CD4-positive, alpha-beta T cell treated with Interleukin-1 beta for 1 hour (primary cell): Measurements from ENCODE around the gene UBALD1.
A peak's percentile ranks its signal among the peaks of the same experiment; 100 is the strongest.

Source experiments
- DNase-seq, 2 donors: peaks; one replicate each; pipeline ENCODE4 v3.0.0-alpha.2; 2020 to 2022

The UBALD1 gene

DNA sequence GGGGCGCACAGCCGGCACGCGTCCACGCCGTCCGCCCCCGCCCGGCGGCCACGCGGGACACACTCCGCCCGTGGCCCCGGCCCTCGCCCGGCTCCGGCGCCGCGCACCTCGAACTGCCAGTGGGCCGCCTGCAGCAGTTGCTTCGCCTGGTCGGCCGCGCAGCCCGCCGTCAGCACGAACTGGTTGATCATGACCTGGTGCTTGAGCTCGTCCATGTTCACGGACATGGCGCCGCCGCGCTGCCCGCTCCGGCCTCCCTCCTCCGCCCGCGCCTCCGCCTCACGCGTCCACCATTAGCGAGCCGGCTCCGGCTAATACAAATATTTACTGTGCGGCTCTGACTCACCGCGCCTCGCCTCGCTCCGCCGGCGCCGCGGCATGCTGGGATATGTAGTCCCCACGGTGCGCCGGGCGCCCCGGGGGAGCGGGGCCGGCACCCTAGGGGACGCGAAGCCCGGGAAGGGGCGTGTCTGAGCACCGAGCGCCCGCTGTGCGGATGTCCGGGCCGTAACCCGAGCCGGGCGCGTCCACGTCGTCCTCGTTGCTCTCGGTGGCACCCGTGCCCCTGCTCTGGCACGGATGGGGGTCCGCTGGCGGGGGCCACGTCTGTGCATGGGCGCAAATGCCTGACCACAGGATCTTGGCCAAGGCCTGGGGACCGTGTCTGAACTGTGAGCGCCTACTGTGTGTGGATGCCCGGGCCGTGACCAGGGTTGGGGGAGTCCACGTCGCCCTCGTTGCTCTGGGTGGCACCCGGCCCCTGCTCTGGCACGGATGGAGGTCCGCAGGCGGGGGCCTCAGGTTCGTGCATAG is at the start of gene UBALD1:
UBALD1 (minus strand) TSS at position 318 of the 813 bp plus-strand sequence; CDS start at position 227, 91 bp downstream.
- DNase-seq, result peak; percentile 83 to 85

DNA sequence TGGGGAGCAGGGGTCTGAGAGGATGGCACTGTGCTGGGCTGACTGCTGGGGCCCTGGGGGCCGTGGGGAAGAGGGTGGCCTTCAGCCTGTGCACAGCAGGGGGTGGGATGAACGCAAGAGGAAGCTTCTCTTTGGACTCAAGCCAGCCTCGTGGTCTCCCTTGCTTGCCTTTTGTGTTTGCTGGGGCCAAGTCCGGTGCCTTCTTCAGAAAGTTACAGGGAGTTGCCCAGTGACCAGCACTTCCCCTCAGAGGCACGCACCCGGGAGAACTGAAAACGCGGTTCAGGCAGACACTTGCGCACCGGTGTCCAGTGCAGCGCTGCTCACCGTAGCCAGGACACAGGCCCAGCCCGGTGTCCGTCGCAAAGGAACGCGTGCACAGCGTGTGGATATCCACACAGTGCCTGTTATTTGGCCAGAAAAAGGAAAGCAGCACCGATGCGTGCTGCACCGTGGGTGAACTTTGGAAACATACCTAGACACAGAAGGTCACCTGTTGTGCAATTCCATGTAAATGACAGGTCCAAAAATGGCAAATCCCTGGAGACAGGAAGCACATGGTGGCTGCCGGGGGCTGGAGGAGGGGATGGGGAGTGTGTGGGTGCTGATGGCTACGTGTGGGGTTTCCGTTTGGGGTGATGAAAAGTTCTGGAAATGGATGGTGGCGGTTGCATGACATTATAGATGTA is 49.2 kb upstream of the UBALD1 start:
- peak in 1 of 2 donors; percentile 62 for DNase-seq

DNA sequence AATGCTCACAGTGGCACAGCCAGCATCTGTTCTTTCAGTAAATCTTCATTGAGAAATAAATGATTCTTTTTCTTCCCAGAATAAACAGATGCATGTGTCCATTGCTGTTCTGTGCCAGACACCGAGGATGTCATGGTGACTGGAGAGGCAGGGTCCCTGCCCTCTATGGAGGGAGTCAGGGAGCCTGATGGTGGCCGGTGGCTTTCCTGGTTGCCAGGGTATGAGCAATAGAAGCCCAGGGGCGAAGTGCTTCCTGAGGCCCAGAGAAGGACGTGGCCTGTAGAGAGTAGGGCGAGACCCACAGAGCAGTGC is 48.7 kb upstream of the UBALD1 start:
- DNase-seq, result no peak

DNA sequence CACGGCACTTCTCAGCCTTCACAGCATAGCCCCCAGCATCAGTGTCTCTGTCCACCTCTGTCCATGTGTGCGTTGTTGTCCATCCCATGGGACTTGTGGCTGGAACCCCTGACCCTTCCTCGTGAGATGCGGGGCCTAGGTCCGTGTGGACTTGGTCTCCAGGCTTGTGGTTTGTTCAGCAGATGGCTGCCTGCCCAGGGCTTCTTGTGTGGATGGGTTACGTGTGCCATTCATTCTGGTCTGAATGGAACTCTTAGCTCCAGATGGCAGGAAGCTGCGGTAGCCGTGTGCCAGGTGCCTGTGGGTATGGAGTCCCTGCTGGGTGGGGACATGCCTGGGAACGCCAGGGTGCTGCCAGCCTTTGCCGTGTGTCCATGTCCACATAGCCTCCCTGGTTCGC is 47.0 kb upstream of the UBALD1 start:
- no peak for DNase-seq

DNA sequence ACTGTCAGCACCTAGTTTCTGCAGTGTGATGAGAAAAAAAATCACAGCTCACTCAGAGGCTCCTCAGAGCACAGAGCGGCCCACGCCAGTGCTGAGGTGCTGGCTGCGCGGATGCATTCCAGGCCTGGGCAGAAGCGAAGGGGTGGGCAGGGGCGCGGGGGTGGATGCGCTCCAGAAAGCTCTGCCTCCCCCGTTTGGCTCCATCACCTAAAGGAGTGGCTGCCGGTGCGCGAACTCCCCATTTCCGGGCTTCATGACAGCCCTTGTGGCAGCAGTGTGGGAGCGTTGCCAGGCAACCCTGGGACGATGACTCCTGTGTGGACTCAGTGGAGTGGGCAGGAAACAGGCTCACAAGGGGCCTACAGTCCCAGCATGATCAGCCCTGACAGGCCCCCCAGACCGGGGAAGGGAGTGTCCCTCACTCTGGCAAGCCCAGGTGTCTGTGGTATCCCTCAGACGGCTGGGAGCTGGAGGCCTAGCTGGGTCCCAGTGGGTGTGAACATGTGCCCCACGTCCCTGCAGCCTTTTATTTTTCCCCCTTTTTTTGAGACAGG is 45.8 kb upstream of the UBALD1 start:
- DNase-seq, result peak; percentile 64 to 75

DNA sequence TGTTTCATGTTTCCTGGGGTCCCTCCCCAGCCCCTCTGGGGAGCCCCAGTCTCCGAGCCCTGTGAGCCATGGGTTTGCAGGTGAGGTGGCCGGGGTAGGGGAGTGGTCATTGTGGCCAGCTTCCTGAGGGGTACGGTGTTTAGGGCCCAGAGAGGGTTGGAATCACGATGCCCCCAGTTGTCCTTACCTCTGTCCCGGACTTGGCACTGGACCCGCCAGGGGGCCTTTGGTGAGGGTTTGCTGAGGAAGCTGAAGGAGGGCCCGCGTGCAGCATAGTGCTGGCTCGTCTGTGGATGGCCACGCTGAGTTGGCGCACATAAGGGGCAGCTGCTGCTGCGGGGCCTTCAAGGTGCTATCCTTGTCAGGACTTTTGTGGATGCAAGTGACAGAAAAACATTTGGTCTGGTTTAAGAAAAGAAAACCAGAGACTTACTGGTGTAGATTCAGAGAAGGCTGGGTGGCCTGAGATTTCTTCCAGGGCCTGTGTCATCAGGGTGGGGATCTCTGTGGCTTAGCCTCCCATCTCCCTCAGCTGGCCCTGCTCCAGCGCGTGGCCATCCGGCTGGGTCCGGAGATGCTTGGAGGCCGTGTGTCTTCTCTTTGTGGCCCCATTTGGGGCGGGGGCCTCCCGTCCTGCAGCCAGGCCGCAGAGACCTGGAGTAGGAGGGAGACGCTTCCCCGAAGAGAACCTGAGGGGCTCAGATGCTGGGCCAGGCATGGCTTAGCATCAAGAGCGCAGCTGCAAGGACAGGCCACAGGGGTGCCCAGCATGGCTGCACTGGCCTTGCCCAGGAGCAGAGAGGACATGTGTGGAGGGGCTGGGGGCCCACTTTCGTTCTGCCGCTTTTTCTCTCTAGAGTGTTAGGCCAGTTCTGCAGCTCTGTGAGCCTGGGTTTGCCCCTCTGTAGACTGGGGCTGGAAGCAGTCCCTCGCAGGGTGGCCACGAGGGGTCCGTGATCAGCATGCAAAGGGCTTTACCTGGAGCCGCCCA is 45.0 kb upstream of the UBALD1 start:
- no peak for DNase-seq

DNA sequence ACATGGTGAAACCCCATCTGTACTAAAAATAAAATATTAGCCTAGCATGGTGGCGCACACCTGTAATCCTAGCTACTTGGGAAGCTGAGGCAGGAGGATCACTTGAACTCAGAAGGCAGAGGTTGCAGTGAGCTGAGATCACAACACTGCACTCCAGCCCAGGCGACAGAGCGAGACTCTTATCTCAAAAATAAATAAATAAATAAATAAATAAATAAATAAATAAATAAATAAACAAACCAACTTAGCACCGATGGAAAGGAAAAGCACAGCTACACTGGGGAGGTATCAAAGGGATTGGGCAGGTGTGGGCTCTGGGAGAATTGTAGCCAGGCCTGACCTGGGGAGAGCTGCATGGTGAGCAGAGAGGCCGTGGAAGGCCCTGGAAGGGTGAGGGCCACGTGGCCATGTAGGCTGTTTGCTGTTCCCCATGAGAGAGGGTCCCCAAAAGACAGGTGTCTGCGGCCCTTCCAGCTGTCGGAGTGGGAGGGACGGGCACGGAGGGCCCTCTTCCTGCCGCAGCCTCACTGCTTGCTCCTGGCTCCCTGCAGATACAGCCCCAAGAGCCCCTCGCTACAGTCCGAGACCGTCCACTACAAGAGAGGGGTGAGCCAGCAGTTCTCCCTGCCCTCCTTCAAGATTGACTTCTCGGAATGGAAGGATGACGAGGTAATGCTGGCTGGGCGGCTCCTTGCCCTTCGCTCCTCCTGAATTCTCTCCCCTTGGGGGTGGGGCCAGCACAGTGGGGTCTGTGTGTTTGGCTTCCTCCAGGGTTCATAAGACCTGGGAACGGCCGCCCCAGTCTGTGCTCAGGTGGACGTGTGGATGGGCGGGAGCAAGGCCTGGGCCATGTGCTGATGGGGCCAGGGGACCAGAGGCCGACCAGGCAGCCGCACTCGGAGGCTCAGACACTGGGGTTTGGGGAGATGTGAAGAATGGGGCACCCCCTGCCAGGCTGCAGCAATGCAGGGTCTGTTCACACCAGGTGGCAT is 42.3 kb upstream of the UBALD1 start:
- no peak for DNase-seq

DNA sequence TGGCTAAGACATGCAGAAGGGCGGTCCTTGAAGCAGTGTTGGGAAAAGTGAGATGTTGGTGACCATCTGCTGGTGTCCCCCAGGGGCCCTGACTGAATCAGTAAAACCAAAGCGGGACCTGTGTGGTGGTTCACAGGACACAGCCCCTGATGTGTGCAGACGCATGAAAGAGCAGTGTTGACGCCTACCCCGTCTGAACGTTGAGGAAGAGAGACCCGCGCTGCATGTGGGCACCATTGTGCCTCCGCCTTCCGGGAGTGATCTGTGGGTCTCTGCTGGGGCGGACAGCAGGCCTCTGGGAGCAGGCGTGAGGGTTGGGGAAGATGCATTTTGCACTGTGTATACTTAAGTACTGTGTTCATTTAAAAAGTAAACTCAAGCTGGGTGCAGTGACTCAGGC is 41.5 kb upstream of the UBALD1 start:
- DNase-seq, result no peak

DNA sequence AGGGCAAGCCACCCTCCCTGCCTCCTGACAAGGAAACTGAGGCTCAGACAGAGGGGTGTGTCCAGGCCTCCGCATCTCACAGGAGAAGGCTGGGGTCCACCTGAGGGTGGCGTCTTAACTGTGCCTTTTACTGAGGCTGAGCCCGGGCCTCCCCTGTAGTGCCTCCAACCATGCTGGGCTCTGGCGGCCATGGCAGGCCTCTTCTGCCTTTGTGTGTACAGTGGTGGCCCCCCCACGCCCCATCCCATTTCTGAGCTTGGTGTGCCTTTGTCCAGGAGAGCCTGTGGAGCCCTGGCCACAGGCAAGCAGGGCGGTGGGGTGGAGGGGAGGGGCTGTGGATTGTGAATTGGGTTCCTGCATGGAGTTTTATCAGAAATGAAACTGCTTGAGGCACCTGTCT is 41.1 kb upstream of the UBALD1 start:
- DNase-seq, result no peak

DNA sequence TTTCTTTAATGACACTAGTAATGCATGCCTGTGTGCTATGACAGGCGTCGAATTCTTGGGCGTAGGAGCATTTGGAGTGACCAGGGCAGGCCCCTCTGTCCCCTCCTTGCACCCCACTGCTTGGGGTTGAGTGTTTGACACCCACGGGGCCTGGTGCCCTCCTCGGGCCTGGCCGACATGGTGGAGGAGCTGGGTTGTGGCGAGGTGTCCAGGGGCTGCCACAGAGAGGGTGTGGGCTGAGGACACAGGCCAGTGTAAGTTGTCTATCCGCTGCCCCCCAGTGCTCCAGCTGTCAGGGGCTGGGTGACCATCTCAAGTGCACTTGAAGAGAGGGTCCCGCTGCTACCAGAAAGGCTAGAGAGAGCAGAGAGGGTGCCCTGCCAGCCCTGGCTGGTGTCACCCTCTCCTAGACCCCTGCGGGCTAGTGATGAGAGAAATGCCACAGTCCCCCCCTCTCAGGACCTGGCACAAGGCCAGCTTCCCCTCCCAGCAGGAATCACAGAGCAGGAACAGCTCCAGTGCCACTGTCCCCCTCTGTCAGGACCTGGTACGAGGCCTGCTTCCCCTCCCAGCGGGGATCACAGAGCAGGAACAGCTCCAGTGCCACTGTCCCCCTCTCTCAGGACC is 40.4 kb upstream of the UBALD1 start:
- no peak for DNase-seq

DNA sequence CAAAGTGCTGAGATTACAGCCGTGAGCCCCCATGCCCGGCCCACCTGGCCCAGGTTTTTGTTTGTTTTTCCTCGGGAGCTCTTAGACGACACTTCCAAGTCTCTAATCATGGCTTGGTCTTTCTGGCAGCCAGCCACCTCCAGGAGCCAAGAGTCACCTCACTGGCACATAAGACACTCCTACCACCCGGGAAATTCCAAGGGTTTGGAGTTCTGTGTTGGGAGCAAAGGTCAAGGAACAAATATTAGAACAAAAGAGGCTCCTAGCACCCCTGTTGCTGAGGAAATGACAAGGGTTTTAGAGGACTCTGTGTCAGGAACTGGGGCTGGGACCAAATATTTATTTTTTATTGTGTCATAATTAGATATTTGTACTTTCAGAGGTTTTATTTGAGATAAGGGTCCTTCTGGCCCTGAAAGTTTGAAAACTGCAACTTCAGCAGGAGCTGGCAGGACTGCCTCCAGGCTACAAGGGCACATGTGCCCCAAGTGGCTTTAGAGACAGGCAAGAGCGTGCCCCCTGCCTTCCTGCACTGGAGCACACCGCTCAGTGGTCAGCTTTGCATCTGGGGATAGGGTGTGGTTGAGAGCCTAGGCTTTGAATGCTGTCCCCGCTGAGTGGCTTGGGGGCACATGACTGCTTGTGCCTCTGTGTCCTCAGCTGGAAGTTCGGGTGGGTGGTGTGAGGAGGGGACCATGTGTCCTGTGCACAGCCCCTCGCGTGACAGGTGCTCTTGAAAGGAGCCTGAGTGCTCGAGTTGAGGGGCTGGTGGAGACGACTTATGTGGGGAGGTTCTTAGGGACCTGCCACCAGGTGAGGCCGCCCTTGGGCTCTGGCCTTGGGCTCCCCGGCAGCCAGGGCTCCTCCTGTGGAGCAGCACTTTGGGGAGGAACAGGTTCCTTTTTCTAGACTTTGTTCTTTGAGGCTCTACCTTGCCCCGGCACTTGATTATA is 39.6 kb upstream of the UBALD1 start:
- DNase-seq, result no peak

DNA sequence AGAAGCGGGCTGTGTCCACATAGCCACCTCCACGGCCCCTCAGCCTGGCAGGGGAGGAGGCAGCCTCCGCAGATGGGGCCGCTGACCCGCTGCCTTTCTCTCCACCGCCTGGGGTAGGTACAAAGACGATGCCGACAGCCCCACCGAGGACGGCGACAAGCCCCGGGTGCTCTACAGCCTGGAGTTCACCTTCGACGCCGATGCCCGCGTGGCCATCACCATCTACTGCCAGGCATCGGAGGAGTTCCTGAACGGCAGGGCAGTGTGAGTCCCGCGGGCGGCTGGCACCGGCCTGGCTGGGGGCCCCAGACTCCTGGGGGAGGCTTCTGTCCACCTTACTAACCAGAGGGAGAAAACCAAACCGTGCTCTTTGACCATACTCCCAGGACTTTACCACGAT is 37.9 kb upstream of the UBALD1 start:
- no peak for DNase-seq

DNA sequence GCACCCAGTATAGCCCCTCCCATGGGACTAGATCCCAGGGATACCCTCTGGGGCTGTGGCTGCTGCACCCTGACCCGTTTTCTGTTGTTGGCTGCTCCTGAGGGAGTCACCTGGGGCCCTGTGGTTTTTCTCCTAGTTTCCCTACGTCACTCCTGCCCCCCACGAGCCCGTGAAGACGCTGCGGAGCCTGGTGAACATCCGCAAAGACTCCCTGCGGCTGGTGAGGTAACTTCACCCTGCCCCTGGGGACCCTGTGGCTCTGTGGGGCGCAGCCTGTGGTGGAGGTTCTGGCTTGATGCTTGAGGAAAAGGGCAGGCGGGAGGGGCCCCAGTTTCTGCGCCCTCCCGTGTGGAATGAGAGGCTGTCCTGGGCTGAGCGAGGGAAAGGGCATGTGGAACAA is 37.1 kb upstream of the UBALD1 start:
- no peak for DNase-seq

DNA sequence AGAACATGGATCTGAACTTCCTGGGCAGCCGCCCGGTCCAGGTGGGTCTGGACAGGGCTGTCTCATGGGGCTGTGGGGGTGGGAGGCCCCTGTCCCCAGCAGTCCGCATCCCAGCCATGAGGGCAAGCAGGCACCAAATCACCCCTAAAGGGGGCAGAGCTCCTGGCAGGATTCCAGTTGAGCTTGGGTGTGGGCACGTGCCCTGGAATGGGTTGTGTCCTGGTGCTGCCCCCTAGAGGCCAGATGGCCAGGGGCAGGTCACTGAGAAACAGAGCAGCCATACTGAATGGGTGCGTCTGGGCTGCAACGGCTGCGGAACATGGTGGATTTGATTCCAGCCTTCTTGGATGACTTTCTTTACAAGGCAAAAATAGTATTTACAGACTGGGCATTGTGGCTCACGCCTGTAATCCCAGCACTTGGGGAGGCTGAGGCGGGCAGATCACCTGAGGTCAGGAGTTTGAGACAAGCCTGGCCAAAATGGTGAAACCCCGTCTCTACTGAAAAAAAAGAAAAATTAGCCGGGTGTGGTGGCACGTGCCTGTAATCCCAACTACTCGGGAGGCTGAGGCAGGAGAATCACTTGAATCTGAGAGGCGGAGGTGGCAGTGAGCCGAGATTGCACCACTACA is 35.9 kb upstream of the UBALD1 start:
- peak; percentile 82 for DNase-seq

DNA sequence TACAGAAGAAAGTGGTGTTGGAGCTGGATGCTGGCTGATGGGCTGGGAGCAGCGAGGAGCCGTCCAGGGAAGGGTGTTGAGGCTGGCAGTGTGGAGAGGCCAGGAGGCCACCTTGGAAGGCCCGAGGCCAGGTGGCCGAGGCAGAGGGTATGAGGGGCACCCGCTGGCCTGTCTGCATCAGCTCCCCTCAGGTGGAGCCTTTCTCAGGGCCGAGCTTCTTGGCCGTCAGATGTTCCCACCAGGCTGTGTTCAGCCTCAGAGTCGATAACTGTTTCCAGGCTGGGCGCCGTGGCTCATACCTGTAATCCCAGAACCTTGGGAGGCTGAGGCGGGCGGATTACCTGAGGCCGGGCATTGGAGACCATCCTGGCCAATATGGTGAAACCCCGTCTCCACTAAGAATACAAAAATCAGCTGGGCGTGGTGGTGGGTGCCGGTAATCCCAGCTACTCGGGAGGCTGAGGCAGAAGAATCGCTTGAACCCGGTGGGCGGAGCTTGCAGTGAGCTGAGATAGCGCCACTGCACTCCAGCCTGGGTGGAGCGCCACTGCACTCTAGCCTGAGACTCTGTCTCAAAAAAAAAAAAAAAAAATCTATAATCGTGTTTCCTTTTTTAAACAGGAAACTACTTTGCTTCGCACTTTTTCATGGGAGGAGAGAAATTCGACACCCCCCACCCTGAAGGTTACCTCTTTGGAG is 35.2 kb upstream of the UBALD1 start:
- no peak for DNase-seq

DNA sequence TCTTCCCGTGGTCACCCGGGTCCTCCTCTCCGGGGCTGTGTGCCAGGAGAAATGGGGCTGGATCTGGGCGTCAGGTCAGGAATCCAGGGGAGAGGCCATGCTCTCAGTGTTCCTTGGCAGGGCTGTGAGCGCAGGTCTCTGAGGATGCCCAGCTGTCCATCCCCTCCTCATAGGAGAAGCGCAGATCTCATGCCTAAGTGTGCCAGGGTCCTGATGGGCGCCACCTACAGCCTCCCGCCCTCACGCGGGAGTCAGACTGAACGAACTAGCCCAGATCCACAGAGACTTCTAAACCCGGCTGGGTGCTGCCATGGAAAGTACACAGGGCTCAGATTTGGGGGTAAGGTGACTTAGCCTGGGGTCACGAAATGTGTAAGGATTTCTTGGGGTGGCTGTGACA is 34.2 kb upstream of the UBALD1 start:
- no peak for DNase-seq

DNA sequence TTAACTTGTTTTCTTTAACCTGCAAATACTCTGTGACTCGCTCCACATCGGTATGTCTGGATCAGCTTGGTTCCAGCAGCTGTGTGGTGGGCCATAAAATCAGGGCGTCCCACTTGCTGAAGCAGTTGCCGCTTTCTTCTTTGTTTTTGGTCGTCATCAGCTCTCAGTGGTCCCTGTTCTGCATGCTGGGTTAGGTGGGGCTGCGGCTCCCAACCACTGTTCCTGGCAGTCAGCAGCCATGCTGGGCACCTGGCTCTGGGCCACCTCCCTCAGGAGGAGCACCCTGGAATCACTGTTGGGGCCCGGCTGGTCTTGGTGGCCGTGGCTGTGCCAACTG is 32.9 kb upstream of the UBALD1 start:
- no peak for DNase-seq

DNA sequence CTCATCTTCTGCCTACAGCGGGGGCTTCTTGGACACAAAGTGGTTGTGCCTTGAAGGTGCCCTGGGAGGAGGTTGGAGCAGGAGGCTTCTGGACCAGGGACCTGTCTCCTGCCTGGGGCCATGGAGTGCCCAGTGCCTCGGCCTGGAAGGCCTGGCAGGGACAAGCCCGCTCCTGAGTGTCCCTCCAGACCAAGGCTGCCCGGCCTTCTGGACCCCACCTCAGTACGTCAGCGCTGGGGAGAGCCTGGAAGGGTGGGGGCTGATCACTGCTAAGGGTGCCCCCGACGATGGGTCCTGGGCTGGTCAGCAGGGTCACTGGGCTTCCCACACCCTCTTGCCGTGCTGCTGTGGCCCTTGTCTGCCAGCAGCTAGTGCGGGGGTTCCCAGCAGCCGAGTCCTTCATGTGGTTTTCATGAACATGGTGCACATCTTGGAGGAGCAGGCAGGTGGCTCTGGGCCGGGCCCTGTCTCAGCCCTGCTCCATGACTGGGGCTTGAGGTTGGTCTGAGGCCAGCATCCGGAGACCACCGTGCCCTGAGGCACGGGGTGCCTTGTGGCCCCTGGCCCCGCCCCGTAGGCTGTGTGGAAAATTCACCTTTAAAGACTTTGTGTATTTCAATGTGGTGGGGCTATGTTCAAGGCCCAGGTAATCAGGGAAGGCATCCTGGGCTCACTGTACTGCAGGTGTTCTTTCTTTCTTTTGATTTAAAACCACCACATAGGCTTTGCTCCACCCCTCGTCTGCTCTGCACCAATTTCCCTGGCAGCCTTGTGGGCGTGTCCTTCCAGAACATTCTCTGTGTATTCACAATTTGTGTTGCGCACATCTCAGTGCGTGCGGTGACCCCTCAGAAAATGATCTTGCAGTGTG is 32.3 kb upstream of the UBALD1 start:
- no peak for DNase-seq
